Stimulated activated CD8-positive, alpha-beta memory T cell treated with anti-CD3 and anti-CD28 coated beads, Interleukin-15, amount 100 ng/mL, for 48 hours (primary cell): ENCODE results near the gene SLC11A2.
"Not testable (repeated sequence)": the region's sequence is repeated elsewhere in the genome, so short reads cannot be mapped to it uniquely, and the experiment has no call there.

Experiments used
- DNase-seq, 2 donors: peaks; one replicate each; pipeline ENCODE4 v3.0.0-alpha.2; 2020; ENCODE audit warnings: low read depth in 2 of 2

Gene SLC11A2

DNA sequence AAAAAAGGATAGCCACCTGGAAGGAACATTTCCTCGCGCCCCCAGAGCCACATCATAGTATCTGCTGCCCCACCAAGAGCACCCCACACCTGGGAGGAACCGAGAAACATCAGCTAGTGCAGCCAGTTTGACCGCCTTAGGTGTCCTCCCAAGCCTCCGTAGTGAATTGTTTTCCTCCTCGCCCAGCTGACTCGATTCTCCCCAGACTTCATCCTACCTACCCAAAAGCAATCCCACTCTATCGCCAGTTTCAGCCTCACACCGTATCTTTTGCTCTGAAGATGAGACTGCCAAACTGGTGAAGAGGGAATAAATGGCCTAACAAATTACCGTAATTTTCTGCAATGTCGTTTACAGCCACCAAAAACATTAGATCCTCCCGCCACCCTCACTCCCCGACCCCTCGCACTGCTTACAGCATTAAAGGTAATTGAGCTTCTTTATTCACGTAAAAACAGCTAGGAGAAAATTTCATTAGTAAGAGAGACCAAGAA, 1.2 kb upstream of the SLC11A2 start:
- DNase-seq: no peak

DNA sequence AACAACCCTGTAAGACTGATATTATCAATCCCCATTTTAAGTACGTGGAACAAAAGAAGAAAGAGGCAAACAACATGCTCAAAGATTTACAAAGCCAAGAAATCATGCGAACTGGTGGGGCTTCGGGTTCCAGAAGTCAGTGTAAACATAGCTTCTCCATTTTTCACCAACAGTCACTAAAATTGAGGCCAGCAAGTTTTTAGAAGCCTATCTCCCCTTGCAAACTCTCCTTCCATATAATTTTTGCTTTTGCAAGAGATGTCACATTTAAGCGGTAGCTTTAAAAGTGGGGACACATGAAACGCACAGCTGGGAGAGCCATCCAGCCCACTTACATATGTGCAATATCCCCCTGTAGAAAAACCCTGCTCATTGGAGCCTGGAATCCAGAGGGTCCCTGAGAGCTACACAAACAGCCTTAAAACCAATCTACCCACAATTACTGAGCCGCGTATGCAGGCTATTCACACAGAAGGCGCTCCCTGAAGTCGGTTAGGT, 797 bp downstream of the SLC11A2 start:
- no peak for DNase-seq

DNA sequence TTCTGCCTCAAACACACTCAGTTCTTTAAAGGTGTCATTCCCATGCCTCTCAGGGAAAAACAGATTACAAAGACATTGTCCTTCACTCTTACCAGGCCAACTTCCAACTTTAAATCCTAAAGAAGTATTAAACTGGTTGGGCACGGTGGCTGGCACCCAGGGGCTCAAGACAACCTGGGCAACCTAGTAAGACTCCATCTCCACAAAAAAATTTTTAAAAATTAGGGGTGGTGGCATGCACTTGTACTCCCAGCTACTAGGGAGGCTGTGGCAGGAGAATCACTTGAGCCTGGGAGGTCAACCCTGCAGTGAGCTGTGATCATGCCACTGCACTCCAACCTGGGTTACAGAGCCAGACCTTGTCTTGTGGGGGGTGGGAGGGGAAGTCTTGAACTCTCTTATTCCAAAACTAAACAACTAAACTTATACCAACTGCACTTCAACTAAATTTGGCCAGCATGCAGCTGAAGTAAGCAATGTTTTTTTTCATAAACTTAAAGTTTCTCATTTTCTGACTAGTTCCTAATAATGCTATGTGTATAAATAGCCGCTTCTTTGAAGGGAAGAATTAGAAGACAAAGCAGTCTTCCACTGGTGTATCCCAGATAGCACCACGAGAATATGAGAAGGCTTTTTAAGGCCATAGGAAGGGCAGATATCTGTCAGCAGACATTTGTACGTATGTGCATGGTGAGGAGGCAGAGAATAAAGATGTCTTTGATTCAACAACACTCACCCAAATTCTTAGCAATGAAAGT, 2.4 kb downstream of the SLC11A2 start:
- no peak for DNase-seq

DNA sequence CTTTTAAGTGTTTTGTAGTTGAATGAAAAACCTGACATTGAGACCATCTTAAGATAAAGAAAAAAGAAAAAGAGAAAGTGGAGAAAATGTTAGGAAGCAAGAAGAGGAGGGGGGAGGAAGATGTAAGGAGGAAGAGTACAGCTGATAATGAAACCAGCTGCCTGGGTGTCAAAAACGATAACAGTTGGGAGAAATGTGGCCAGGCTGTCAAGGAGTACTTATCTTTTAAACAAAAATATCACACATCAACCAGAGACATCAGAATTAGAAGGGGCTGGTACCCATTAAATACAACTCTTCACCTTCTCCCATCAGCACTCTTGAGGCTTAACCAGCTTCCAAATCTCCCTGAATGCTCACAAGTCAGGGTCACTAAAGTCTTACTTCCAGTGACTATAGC, 4.5 kb downstream of the SLC11A2 start:
- no peak for DNase-seq

DNA sequence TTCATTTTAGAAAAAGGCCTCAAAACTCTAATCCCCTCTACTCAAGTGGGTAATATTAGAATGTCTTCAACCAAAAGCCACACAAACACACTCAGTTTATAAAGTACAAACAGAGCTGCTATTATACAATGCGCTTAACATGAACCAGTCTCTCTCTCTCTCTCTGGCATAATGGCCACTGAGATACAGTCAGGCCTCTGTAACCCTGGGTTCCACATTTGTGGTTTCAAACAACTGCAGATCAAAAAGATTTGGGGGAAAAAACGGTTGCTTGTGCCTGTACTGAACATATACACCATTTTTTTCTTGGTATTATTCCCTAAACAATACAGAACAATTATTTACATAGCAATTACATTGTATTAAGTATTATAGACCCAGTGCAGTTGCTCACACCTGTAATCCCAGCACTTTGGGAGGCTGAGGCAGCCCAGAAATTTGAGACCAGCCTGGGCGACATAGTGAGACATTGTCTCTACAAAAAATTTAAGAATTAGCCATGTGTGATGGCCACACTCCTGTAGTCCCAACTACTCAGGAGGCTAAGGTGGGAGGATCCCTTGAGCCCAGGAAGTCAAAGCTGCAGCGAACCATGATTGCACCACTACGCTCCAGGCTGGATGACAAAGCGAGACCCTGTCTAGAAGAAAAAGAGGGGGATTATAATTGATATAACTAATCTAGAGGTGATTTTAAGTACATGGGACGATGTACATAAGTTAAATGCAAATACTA, 5.6 kb downstream of the SLC11A2 start:
- DNase-seq: no peak

DNA sequence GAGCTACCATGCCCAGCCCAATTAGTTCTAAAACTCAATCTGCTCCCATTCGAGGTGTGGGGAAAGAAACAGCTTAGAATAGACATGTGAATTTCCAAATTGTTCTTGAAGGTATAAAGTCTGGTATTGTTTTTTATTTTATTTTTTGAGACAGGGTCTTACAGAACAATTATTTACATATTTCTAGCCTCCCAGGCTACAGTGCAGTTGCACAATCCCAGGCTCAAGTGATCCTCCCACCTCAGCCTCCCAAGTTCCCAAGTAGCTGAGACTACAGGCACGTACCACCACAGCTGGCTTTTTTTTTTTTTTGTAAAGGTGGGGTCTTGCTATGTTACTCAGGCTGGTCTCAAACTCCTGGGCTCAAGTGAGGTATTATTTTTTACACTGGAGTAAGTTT, 6.3 kb downstream of the SLC11A2 start:
- no peak for DNase-seq

DNA sequence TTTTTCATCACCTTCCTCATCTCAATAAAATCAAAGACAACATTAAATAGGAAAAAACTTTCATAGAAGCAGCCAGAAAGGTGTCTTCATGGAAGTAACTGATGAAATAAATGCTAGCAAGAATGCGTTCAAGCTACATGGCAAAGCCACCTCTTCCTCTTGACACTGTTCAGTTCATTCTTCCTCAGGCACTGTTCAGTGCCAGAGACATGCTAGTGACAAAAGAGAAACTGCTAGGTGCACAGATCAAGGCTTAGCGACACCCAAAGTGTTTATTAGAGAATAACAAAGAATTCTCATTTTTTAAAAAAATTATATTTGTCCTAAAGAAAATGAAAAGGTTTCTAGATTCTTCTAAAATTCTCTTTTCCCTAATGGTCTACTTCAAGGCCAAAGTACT, 7.2 kb downstream of the SLC11A2 start:
- no peak for DNase-seq

DNA sequence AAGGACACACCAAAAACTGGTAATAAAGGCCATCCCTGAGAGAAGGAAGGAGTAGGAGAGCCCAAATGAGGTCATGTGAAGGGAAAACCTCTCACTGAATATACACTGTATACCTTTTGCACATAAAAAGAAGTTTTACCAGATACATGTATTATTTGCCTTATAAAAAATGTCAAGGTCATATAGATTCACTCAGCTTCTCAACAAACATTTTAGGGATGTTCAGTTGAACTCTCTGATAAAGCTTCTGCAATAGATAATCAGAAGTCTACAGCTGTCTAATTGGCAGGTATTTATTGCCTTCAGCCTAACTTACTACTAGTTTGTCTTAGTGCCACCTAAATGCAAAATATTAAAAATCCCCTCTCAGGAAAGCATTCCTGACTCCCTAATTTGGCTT, 8.7 kb downstream of the SLC11A2 start:
- no peak for DNase-seq

DNA sequence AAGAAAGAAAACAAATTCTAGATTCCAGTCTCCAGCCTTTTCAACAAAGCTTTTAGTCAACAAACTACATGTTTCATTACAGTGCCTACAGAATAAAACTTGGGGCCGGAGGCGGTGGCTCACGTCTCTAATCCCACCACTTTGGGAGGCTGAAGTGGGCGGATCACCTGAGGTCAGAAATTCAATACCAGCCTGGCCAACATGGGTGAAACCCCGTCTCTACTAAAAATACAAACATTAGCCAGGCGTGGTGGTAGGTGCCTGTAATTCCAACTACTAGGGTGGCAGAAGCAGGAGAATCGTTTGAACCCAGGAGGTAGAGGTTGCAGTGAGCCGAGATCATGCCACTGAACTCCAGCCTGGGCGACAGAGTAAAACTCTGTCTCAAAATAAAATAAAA, 11.7 kb downstream of the SLC11A2 start:
- DNase-seq: not testable (repeated sequence)

DNA sequence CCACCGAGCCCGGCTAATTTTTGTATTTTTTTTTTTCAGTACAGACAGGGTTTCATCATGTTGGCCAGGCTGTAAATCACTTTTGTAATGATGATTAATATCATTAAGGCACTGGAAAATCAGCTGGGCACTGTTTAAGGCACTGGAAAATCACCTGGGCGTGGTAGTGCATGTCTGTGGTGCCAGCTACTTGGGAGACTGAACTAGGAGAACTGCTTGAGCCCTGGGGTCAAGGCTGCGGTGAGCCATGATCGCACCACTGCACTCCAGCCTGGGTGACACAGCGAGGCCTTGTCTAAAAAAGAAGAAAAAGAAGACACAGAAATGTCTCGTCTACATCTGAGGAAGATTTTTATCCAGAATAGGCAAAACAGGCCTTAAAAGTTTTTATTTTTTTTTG, 12.7 kb downstream of the SLC11A2 start:
- DNase-seq: no peak

DNA sequence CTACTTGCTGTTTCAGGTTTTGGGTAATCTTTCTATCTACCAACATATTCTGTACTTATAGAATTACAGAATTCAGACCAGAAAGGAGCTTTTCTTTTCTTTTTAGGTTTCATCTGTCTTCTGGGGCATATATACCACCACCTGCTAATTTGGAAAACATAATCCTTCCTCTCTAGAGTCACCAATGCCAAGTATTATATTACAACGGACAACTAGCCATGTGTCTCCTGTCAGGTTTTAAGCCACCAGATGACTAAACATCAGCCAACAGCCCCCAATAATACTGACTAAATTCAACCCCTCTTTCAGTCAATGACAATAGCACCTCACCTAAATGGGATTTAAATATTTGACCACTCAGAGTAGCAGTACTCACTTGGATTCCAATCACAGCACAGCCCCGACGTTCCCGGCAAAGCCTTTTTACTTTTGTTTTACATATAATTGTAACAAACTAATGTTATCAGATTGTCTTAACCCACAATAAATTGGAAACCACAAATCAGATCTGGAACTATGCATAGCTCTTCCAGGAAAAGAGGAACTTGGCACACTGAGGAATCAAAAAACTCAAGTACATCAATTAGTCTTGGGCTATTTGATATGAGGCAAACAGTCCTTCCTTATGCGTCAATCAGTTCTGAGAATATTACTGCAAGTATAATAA, 13.5 kb downstream of the SLC11A2 start:
- DNase-seq: no peak

DNA sequence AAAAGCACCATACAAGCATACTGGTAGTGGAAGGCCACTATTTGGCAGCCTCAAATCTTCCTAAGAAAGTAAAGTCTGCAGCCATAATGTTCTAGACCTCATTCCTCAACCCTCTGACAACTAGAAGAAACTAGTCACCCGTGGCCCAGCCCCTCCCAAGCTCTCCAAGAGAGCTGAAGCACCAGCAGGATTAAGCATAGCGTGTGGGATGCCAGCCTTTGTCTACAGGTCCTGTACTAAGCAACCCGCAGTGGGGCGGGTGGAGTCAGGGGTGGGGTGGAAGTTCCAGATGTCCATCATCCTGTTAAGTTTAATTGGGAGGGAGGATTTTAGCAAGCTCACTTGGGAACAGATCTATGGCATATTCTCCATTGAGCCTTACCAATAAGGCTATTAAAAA, 14.2 kb downstream of the SLC11A2 start:
- no peak for DNase-seq

DNA sequence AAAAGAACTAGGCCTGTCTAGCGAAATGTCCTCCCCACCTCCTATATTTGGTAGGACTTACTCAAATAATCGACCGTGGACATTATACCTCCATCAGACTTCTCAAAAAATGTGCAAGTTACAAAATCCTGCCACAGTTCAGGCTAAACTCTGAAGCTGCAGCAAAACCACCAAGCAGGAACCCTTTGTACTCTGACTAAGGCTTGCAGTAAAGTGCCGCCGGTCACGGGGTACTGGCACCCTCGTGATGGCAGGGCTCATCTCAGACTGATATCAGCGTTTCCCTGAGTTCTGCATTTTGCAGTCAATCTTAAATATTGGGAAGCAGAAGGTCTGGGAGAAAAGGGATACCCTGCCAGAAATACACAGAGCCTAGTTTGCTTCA, 17.1 kb downstream of the SLC11A2 start:
- peak in 1 of 2 donors; percentile 29 for DNase-seq

DNA sequence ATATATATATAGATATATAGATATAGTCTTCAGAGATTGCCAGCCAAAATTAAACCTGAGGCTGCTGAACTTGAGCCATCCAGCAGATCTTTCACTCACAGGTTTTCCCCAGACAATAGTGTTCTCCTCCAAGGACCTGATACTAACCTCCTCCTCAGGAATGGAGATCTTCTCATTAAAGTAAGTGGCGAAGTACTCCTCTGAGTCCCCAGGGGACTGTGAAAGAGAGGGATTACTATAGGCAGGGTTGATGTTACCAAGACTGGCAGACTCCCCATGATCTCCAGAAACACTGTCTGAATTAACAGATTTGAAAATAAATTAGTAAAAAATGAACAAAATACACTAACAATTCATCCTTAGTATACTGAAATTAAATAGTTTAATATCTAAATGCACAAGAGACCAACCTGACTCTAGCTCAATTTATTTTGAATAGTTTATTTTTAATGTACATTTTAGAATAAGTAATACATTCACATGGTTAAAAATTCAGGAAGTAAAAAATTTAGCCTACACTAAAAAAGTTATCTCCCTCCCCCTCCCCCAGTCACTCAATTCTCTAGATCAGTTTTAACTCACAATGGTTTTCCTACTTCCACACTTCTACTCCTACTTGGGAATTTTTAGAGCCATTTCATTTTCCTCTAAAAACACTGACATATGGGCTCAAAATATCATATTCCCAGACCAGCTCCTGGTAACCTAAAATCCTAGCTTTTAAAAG, 17.7 kb downstream of the SLC11A2 start:
- DNase-seq: no peak

DNA sequence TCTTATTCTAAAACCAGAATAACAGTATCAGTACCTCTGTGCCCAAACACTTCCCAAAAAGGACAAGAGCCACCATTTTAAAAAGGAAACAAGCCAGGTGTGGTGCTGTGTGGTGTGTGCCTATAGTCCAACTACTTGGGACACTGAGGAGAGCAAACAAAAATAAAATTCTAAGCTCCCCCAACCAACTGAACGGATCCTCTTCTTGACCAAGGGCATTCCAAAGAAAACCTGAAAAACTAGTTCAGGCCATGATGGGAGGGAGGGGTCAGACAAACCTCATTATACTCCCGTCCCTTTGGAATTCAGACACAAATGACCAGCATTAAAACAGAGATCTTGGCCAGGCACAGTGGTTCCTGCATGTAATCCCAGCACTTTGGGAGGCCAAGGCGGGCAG, 20.5 kb downstream of the SLC11A2 start:
- DNase-seq: no peak

DNA sequence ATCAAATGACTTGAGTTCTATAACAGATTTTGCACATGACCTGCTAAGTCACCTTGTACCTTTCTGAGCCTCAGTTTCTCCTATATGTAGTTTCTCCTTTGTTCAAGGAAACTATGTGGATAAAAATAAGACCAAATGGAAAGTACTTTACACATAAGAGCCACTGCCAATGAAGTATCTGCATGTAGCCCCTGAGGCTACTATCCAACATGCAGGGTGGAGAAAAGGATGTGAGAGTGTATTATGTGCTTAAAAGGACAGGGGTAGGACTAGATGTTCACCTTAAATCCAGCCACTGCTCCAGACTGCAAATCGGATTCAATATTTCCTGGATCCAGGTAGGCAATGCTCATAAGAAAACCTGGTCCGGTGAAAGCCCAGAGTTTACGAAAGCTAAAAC, 21.2 kb downstream of the SLC11A2 start:
- no peak for DNase-seq

DNA sequence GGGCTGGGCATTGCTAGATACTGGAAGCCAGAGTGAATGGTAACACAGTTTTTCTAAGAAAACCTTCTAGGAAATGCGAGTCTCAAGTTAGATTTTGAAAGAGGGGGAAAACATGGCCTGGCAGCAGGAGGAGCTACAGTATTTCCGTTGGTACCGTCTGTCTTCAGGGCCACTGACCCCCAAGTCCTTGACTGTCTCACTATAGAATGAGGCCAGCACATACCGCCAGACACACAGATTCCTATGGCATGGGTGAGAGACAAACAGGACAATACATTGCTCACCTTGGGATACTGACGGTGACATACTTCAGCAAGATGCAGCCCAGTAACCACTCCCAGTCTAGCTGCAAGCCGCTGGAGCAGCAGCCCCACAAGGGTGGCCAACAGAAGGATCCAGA, 21.7 kb downstream of the SLC11A2 start:
- DNase-seq: no peak

DNA sequence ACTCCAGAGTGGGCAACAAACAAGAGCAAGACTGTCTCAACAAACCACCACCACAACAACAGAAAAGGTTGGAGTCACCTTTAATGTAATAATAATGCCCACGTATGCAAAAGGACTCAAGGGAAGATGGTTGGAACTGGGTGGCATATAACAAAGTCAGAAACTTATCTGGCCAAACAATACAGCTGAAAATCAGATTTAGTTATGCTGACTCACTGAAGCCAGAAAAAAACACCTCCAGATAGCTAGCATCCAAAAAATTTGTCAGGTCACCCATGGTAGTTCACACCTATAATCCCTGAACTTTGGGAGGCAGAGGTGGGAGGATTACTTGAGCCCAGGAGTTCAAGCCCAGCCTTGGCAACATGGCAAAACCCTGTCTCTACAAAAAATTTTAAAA, 24.4 kb downstream of the SLC11A2 start:
- no peak for DNase-seq

DNA sequence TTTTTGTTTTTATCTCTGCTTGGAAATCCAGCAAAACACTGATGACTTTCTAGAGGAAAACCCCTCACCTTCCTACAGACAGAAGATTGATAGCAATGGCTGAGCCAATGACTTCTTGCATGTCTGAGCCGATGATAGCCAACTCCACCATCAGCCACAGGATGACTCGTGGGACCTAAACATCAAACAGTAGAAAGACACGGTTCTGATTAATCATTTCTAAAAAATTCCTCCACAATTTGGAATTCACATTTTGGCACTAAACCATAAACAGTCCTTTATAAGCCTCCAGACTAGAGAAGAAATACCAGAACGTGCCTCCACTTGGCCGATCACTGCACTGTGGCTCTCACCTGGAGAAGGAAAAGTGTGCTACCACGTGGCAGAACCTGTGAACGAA, 25.9 kb downstream of the SLC11A2 start:
- no peak for DNase-seq

DNA sequence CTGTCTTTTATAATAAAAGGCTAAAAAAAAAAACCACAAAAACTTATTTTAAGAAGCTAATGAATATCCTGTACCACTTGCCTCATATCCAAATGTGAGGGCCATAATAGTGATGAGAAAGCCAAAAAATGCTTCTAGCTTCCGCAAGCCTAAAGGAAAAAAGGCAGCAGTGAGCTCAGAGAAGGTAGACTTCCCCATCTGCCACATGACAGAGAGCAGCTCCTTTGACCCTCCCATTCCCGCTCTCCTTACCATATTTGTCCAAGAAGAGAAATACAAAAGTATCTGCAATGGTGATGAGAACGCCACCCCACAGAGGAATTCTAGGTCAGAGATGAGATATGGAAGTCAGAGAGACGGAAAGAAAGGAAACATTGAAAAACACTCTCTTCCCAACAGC, 27.1 kb downstream of the SLC11A2 start:
- DNase-seq: no peak

DNA sequence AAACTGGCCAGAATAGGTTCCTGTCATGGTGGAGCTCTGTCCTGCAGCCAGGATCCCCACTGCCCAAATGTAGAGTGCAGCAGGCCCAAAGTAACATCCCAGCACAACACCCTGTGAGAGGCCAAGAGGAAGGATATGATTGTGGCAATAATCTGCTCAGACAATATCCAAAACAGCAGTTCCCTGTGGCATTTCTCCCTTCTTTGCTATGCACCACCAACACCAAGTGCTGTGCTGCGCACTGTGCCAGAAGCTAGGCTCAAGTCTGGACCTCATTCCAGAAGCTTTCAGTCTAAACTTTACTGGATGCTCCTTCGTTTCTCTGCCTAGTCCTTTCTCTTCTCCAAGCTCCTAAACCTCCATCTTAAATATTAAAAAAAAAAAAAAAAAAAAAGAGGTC, 33.4 kb downstream of the SLC11A2 start:
- DNase-seq: no peak

DNA sequence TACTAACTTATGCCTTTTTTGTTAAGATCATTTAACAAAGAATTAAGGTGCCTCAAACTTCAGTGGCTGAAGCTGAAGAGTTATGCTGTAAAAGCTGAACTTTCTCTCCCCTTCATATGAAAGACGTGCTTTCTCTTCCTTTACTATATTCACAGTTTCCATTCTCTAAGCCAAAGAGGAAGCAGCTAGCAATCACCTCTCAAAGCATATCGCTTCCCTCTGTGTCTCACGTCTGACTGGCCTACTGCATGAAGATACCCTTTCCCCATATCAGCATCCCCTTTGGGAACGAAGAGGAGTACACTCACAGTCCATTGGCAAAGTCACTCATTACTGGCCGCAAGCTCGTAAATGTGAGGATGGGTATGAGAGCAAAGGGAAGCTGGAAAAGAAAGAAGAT, 34.9 kb downstream of the SLC11A2 start:
- no peak for DNase-seq
